ENCODE results near the gene C1orf210.

Gene C1orf210

DNA sequence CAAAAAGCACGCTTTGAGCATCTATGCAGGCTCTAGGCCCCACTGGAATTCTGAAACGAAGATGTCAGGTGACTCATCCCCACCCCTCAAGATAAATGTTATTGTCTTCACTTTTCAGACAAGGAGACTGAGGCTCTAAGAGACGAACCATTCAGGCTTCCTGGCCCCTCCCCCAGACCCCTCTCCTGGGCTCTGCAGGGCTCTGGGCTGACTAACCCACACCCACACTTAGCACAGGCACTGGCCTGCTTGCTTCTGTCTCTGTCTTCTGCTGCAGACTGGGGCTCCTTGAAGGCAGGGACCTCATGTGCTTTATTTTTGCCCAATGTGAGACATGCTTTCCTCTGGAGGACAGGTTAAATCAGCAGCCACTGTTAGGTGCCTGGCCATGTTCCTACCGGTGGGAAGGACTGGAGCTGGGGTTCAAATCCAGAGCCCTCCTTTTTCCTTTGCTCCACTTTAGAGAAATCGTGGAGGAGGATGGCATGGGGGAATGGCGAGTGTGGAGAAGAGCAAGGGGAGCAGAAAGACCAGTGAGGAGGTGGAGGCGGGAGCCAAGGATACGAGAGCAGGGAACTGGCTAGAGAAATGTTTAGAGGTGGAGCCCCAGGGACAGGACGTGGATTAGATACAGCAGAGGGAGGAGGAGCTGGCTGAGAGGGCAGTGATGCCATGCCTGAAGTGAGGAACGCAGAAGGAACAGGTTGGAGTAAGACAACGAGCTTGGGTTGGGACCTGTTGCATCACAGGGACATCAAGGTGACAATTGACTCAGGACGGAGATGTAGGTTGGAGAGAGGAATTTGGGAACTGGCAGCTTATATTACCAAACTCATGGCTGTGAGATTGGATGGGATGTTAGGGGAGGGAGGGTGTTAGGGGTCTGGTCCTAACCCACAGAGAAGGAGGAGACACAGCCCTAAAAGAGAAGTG lies 13.9 kb downstream of the C1orf210 start:
- no peak for FAIRE-seq
- DNase-seq (ENCODE audit: insufficient read length, low spot score) = no peak
- no peak for TF ChIP-seq POU2F2 (IDR thresholded peaks at IDR 0.05; ENCODE audit: low read depth, low read length)
- no peak for TF ChIP-seq TAF1 (IDR thresholded peaks at IDR 0.05; ENCODE audit: low read depth, low read length)
- TF ChIP-seq POLR2AphosphoS5 (IDR thresholded peaks at IDR 0.05; ENCODE audit: low read depth, low read length) = no peak
- TF ChIP-seq SPI1 (IDR thresholded peaks at IDR 0.05; ENCODE audit: low read depth, low read length) = no peak
- TF ChIP-seq PAX5 (IDR thresholded peaks at IDR 0.05; ENCODE audit: insufficient read depth, low read length, severe bottlenecking) = no peak
- no peak for TF ChIP-seq POLR2A (IDR thresholded peaks at IDR 0.05; ENCODE audit: low read depth, low read length)

DNA sequence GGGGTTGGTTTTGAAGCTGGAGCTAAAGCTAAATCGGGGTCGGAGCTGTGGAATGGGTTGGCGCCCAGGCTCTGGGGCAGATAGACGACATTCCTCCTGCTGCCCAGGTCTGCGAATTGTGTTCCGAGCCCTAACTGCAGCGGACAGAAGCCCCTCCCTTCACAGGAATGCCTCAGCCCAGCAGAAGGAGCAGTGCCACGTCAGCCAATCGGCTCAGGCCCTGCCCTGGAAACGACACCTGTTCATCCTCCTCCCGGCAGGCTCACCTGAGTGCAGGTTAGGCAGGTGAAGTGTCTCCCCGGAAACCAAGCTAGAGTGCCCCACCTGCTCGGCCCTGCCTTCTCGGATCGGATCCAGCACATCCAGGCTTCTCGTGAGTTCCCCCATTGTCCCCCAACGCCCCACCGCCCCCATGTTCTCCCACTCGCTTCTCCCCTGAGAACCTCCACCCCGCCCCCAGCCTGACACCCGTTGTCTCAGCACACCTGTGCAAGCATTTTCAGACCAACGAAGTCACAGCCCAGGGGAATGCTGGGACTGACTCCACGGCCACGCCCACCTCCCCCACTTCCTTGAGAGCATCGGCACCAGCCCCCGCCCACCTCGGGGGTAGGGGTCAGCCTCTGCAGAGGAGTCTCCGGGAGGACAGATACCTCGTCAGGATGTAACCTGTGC lies 14.8 kb downstream of the C1orf210 start:
- no peak for TF ChIP-seq POLR2AphosphoS5 (IDR thresholded peaks at IDR 0.05; ENCODE audit: low read depth, low read length)
- no peak for DNase-seq (ENCODE audit: insufficient read length, low spot score)
- FAIRE-seq = no peak

DNA sequence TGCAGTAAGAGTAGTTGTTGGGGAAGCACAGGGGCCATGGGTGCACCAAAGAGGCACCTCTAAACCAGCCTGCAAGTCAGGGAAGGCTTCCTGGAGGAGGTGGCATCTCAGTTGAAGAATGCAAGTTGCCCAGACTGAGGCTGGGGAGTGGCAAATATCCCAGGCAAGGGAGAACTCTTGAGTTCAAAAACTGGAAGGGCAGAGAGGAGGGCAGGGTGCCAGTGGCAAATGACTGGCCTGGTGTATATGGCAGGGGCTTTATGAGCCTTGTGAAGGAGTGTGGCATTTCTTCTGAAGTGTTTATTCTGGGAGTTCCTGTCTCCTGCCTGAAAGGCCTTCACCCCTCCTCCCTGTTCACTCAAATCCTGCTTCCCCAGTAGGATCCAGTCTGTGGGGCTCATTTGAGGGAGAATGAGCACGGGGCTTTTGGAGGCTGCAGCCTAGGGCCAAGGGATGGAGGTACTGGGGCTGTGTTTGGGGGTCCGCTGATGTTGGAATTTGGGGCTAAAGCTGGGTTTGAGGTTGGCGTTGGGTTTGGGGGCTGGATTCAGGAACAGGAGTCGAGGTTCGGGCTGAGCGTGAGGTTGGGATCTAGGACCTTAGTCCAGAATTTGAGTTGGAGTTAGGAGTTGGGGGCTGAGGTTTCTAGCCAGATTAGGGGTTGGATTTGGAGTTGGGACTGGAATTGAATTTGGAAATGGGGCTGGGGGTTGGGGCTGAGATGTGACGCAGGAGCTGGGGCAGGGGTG lies 15.6 kb downstream of the C1orf210 start, which contains the start of gene TMEM125:
Gene TMEM125, plus strand, starts transcription at position 357 of the 749 bp plus-strand sequence. CDS start 2,740 bp downstream, outside the sequence.
- DNase-seq (ENCODE audit: insufficient read length, low spot score) = no peak
- no peak for FAIRE-seq
- TF ChIP-seq TAF1 (IDR thresholded peaks at IDR 0.05; ENCODE audit: low read depth, low read length) (no peak), SPI1 (IDR thresholded peaks at IDR 0.05; ENCODE audit: low read depth, low read length) (no peak), POLR2AphosphoS5 (IDR thresholded peaks at IDR 0.05; ENCODE audit: low read depth, low read length) (no peak), PAX5 (IDR thresholded peaks at IDR 0.05; ENCODE audit: insufficient read depth, low read length, severe bottlenecking) (no peak), POU2F2 (IDR thresholded peaks at IDR 0.05; ENCODE audit: low read depth, low read length) (no peak), POLR2A (IDR thresholded peaks at IDR 0.05; ENCODE audit: low read depth, low read length) (no peak)

DNA sequence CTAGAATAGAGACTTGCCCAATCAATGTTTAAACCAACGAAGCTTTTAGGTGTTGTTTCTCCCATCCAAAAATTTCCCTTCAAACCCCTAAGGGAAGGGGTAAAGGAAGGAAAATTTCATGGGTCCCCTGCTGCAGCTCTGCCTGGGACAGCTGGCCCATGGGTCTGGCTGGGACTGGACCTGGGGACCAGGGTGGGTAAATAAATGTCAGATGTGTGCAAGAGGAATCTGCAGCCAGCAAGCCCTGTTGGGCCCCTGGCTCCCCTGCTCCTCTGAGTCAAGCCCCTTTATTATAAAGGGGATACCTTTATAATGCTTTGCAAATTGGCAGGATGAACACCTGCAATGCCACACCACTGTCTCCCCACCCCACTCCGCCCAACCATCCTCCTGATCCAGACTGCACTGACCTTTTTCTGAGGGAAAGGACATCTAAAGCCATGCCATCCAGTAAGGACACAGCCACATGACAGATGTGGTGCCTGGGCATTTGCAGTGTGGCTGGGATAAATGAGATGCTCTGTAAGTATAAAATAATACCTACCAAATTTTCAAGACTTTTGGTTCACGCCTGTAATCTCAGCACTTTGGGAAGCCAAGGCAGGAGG lies 17.5 kb downstream of the C1orf210 start:
- TF ChIP-seq TAF1 (IDR thresholded peaks at IDR 0.05; ENCODE audit: low read depth, low read length) (no peak), SPI1 (IDR thresholded peaks at IDR 0.05; ENCODE audit: low read depth, low read length) (no peak), POU2F2 (IDR thresholded peaks at IDR 0.05; ENCODE audit: low read depth, low read length) (no peak), POLR2A (IDR thresholded peaks at IDR 0.05; ENCODE audit: low read depth, low read length) (no peak), PAX5 (IDR thresholded peaks at IDR 0.05; ENCODE audit: insufficient read depth, low read length, severe bottlenecking) (no peak), POLR2AphosphoS5 (IDR thresholded peaks at IDR 0.05; ENCODE audit: low read depth, low read length) (no peak)
- no peak for DNase-seq (ENCODE audit: insufficient read length, low spot score)
- FAIRE-seq = no peak

DNA sequence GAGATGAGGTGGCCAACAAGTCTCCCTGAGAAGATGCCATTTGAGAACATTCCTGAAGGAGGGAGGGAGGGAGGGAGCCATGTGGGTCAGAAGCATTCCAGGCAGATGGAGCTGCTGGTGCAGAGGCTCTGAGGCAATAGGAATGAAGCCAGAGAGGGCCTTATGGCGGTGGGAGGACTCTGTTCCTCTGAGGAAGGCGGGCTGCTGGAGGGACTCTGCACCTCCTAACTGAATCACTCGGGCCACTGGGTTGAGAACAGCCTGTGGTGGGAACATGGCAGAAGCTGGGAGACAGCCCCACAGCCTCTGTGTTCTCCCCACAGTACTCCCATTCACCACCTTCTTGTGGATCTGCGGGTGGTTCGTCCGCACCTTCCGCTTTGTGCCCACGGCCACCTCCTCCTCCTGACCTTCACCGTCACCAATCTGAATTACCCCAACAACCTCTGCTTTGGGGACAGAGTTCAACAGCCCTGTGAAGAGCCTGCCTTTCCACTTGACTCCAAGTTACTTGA lies 18.0 kb downstream of the C1orf210 start:
- no peak for FAIRE-seq
- no peak for DNase-seq (ENCODE audit: insufficient read length, low spot score)
- no peak for TF ChIP-seq PAX5 (IDR thresholded peaks at IDR 0.05; ENCODE audit: insufficient read depth, low read length, severe bottlenecking)
- no peak for TF ChIP-seq POLR2AphosphoS5 (IDR thresholded peaks at IDR 0.05; ENCODE audit: low read depth, low read length)
- TF ChIP-seq POLR2A (IDR thresholded peaks at IDR 0.05; ENCODE audit: low read depth, low read length) = no peak
- TF ChIP-seq TAF1 (IDR thresholded peaks at IDR 0.05; ENCODE audit: low read depth, low read length) = no peak
- TF ChIP-seq SPI1 (IDR thresholded peaks at IDR 0.05; ENCODE audit: low read depth, low read length) = no peak
- TF ChIP-seq POU2F2 (IDR thresholded peaks at IDR 0.05; ENCODE audit: low read depth, low read length) = no peak

DNA sequence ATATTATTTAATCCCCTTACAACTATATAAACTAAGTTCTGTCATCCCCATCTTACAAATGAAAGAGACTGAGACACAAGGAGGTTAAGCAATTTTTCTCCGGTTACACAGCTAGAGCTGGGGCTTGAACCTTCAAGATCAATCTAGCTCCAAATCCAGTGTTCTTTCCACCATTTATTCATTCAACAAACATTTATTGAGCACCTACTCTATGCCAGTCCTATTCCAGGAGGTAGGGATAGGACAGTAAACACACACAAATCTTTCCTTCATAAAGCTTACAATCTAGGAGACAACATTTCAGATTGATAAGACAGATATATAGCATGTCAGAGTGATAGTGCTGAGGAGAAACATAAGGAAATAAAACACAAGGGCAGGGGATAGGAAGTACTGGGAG lies 18.5 kb downstream of the C1orf210 start:
- DNase-seq (ENCODE audit: insufficient read length, low spot score) = no peak
- TF ChIP-seq TAF1 (IDR thresholded peaks at IDR 0.05; ENCODE audit: low read depth, low read length) = no peak
- no peak for TF ChIP-seq POLR2A (IDR thresholded peaks at IDR 0.05; ENCODE audit: low read depth, low read length)
- no peak for TF ChIP-seq PAX5 (IDR thresholded peaks at IDR 0.05; ENCODE audit: insufficient read depth, low read length, severe bottlenecking)
- TF ChIP-seq POLR2AphosphoS5 (IDR thresholded peaks at IDR 0.05; ENCODE audit: low read depth, low read length) = no peak
- TF ChIP-seq POU2F2 (IDR thresholded peaks at IDR 0.05; ENCODE audit: low read depth, low read length) = no peak
- no peak for TF ChIP-seq SPI1 (IDR thresholded peaks at IDR 0.05; ENCODE audit: low read depth, low read length)
- no peak for FAIRE-seq

DNA sequence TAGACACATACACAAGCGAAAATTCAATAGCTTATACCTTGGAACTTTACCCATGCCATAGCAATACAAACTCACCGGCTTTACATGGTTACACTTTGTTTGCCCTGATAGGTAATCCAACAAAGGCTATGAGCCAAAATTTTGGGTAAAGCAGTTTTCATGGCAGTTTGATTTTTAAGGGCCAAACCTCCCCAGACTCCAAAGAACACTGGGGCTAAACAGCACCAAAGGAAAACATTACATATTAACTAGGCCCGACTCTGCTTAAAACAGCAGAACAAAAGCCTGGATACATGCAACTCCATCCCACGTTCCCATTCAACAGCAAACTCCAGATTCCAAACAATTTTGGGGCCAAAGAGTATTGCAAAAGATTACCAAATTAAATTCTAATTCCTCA lies 19.9 kb downstream of the C1orf210 start:
- TF ChIP-seq PAX5 (IDR thresholded peaks at IDR 0.05; ENCODE audit: insufficient read depth, low read length, severe bottlenecking) = no peak
- no peak for TF ChIP-seq SPI1 (IDR thresholded peaks at IDR 0.05; ENCODE audit: low read depth, low read length)
- no peak for TF ChIP-seq POLR2A (IDR thresholded peaks at IDR 0.05; ENCODE audit: low read depth, low read length)
- no peak for TF ChIP-seq POU2F2 (IDR thresholded peaks at IDR 0.05; ENCODE audit: low read depth, low read length)
- TF ChIP-seq POLR2AphosphoS5 (IDR thresholded peaks at IDR 0.05; ENCODE audit: low read depth, low read length) = no peak
- no peak for TF ChIP-seq TAF1 (IDR thresholded peaks at IDR 0.05; ENCODE audit: low read depth, low read length)
- DNase-seq (ENCODE audit: insufficient read length, low spot score) (no peak), FAIRE-seq (no peak)

DNA sequence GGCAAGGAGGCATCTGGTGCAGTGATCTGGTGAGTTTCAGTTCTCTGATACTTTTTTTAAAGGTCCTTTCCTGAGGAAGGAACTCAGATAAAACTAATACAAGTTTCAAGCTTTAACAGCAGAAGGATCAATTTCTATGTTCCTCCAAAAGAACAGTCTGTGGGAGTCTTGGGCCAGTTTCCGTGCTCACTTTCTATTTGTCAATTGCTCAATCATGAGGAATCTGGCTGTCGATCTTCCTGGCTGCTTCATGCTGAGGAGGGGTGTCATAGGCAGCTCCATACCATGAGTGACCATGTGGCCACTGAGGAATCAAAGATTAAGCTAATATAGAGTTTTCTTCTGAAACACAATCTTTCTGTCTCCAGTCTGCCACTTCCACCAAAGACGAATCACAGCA lies 27.0 kb downstream of the C1orf210 start:
- TF ChIP-seq TAF1 (IDR thresholded peaks at IDR 0.05; ENCODE audit: low read depth, low read length) (no peak), SPI1 (IDR thresholded peaks at IDR 0.05; ENCODE audit: low read depth, low read length) (no peak), PAX5 (IDR thresholded peaks at IDR 0.05; ENCODE audit: insufficient read depth, low read length, severe bottlenecking) (no peak), POLR2AphosphoS5 (IDR thresholded peaks at IDR 0.05; ENCODE audit: low read depth, low read length) (no peak), POLR2A (IDR thresholded peaks at IDR 0.05; ENCODE audit: low read depth, low read length) (no peak), POU2F2 (IDR thresholded peaks at IDR 0.05; ENCODE audit: low read depth, low read length) (no peak)
- FAIRE-seq (no peak), DNase-seq (ENCODE audit: insufficient read length, low spot score) (no peak)

All from GM12891 (cell line).